H1 (cell line): Measurements from ENCODE around the gene SPN. TPM values are rescaled to one million over a fixed set of nuclear protein-coding genes. Genes with fewer than 3 reads are reported as not detected.

Experiments used
- CTCF ChIA-PET: fragments of 300-600 bp; sonication (Branson Sonifier 250); formaldehyde crosslinking; loops from one replicate; lab custom pipeline; 2021; ENCODE audit not compliant: partially characterized antibody; lab: Charles Lee
- POLR2A ChIA-PET: fragments of 300-600 bp; sonication (Branson Sonifier 250); formaldehyde crosslinking; loops from one replicate; lab custom pipeline; 2021; ENCODE audit warnings: inconsistent platforms; ENCODE audit not compliant: partially characterized antibody; lab: Charles Lee
- DNase-seq, 2 experiments: peaks; one replicate each; pipeline versions ENCODE4 v3.0.0 to v3.0.0-alpha.2; 2010 to 2022; ENCODE audit warnings: low spot score in 2 of 2, low read depth in 1 of 2, mixed read lengths in 1 of 2
- FAIRE-seq: peaks from 2 replicates; lab custom pipeline; 2011; peaks lifted over from hg19 to GRCh38; lab: Jason Lieb, UNC
- H2AFZ ChIP-seq: 2 replicates; pipeline ENCODE4 v1.8.1; 2012; ENCODE audit warnings: low read length, inconsistent platforms
- H2AK5ac ChIP-seq: 2 replicates; pipeline ENCODE4 v1.6.1; 2013; ENCODE audit warnings: low read depth, low read length
- H2BK120ac ChIP-seq: replicated peaks from 2 replicates; pipeline ENCODE3; 2013; ENCODE audit warnings: low read depth, low read length, inconsistent platforms
- H2BK12ac ChIP-seq: 2 replicates; pipeline ENCODE4 v1.6.1; 2013; ENCODE audit warnings: low read depth, low read length
- H2BK15ac ChIP-seq: 2 replicates; pipeline ENCODE4 v1.6.1; 2013; ENCODE audit warnings: low read length
- H2BK20ac ChIP-seq: 2 replicates; pipeline ENCODE4 v1.6.1; 2013; ENCODE audit warnings: low read length
- H2BK5ac ChIP-seq: 2 replicates; pipeline ENCODE4 v1.6.1; 2013; ENCODE audit warnings: low read depth, low read length
- H3K14ac ChIP-seq: 2 replicates; pipeline ENCODE4 v1.6.1; 2013; ENCODE audit warnings: inconsistent platforms; ENCODE audit not compliant: insufficient read length
- H3K18ac ChIP-seq: 2 replicates; pipeline ENCODE4 v1.6.1; 2013; ENCODE audit warnings: low read length; ENCODE audit errors: extremely low read depth
- H3K23ac ChIP-seq: 2 replicates; pipeline ENCODE4 v1.6.1; 2013; ENCODE audit warnings: inconsistent platforms; ENCODE audit not compliant: insufficient read length
- H3K23me2 ChIP-seq: 2 replicates; pipeline ENCODE4 v1.6.1; 2013; ENCODE audit warnings: low read depth, low read length
- H3K27ac ChIP-seq: 2 replicates; pipeline ENCODE4 v1.6.1; 2011; ENCODE audit warnings: low read depth, low read length, inconsistent platforms
- H3K27me3 ChIP-seq, 4 experiments: replicated peaks in 1 of 4; 1 replicate in 1 of 4; 2 replicates in 3 of 4; pipeline versions ENCODE4 v1.6.1 to v1.8.1; 2011 to 2013; ENCODE audit warnings: low read length in 3 of 4, mild to moderate bottlenecking in 3 of 4, inconsistent platforms in 2 of 4, mixed read lengths in 2 of 4, moderate library complexity in 1 of 4; ENCODE audit not compliant: control insufficient read depth in 3 of 4, insufficient read depth in 3 of 4; ENCODE audit errors: extremely low read depth in 1 of 4
- H3K36me3 ChIP-seq, 4 experiments: 2 replicates each; pipeline versions ENCODE4 v1.6.1 to v1.8.1; 2011 to 2013; ENCODE audit warnings: mild to moderate bottlenecking in 4 of 4, low read length in 3 of 4, moderate library complexity in 2 of 4, control low read depth in 1 of 4, inconsistent platforms in 1 of 4; ENCODE audit not compliant: insufficient read depth in 4 of 4, control insufficient read depth in 2 of 4
- H3K4ac ChIP-seq: replicated peaks from 2 replicates; pipeline ENCODE3; 2013; ENCODE audit warnings: low read length, low read depth, mixed read lengths, inconsistent platforms; ENCODE audit not compliant: insufficient read length
- H3K4me1 ChIP-seq, 4 experiments: replicated peaks in 1 of 4; 1 replicate in 1 of 4; 2 replicates in 3 of 4; pipeline versions ENCODE4 v1.6.1 to v1.8.1; 2011 to 2013; ENCODE audit warnings: low read length in 3 of 4, inconsistent platforms in 2 of 4, mixed read lengths in 1 of 4; ENCODE audit not compliant: insufficient read depth in 4 of 4, control insufficient read depth in 3 of 4
- H3K4me2 ChIP-seq, 2 experiments: 2 replicates each; pipeline versions ENCODE4 v1.6.1 to v1.8.1; 2011 to 2013; ENCODE audit warnings: low read depth in 2 of 2, low read length in 2 of 2, control low read depth in 1 of 2, inconsistent platforms in 1 of 2, mild to moderate bottlenecking in 1 of 2; ENCODE audit not compliant: insufficient read depth in 1 of 2
- H3K4me3 ChIP-seq, 4 experiments: fragments of 200-600, 300-600 bp in 1 of 4; sonication (generic), shearing (Covaris generic), sonication (Bioruptor Twin) in 1 of 4; 2 replicates each; pipeline versions ENCODE4 v1.5.1 to v1.8.1; 2011 to 2016; ENCODE audit warnings: low read length in 4 of 4, low read depth in 3 of 4, control low read depth in 2 of 4, inconsistent platforms in 2 of 4, mild to moderate bottlenecking in 2 of 4, mixed read lengths in 1 of 4, moderate library complexity in 1 of 4; ENCODE audit not compliant: insufficient read depth in 2 of 4; ENCODE audit errors: extremely low read depth in 1 of 4
- H3K56ac ChIP-seq: replicated peaks from 2 replicates; pipeline ENCODE3; 2013; ENCODE audit warnings: low read depth, mild to moderate bottlenecking, mixed read lengths, low read length, inconsistent platforms; ENCODE audit not compliant: insufficient read length
- H3K79me1 ChIP-seq: 2 replicates; pipeline ENCODE4 v1.6.1; 2013; ENCODE audit warnings: low read depth, low read length, control low read depth
- H3K79me2 ChIP-seq, 2 experiments: 2 replicates each; pipeline versions ENCODE4 v1.6.1 to v1.8.1; 2012 to 2013; ENCODE audit warnings: low read length in 2 of 2, mild to moderate bottlenecking in 2 of 2, inconsistent platforms in 1 of 2; ENCODE audit not compliant: insufficient read depth in 2 of 2, control insufficient read depth in 1 of 2
- H3K9ac ChIP-seq, 4 experiments: replicated peaks in 1 of 4; 1 replicate in 1 of 4; 2 replicates in 3 of 4; pipeline versions ENCODE4 v1.6.1 to v1.8.1; 2011 to 2013; ENCODE audit warnings: low read depth in 3 of 4, low read length in 3 of 4, control low read depth in 2 of 4, mild to moderate bottlenecking in 2 of 4, moderate library complexity in 2 of 4, inconsistent platforms in 1 of 4; ENCODE audit errors: extremely low read depth in 1 of 4
- H3K9me3 ChIP-seq, 2 experiments: 2 replicates each; pipeline versions ENCODE4 v1.6.1 to v1.8.1; 2012 to 2013; ENCODE audit warnings: mild to moderate bottlenecking in 2 of 2, moderate library complexity in 2 of 2, control low read depth in 1 of 2, inconsistent platforms in 1 of 2, low read depth in 1 of 2, low read length in 1 of 2, mixed read lengths in 1 of 2; ENCODE audit not compliant: insufficient read depth in 2 of 2
- H4K20me1 ChIP-seq, 2 experiments: replicated peaks in 1 of 2; 2 replicates each; pipeline versions ENCODE3 to v1.8.1; 2011 to 2013; ENCODE audit warnings: inconsistent platforms in 2 of 2, low read length in 2 of 2, mild to moderate bottlenecking in 1 of 2; ENCODE audit not compliant: insufficient read depth in 2 of 2, control insufficient read depth in 1 of 2
- H4K5ac ChIP-seq: 2 replicates; pipeline ENCODE4 v1.6.1; 2013; ENCODE audit warnings: low read length, low read depth, mixed read lengths, inconsistent platforms; ENCODE audit not compliant: insufficient read length
- H4K8ac ChIP-seq: 2 replicates; pipeline ENCODE4 v1.8.0; 2013; ENCODE audit warnings: mild to moderate bottlenecking, moderate library complexity, low read length, inconsistent platforms; ENCODE audit not compliant: insufficient read depth; ENCODE audit errors: extremely low read depth
- H4K91ac ChIP-seq: replicated peaks from 2 replicates; pipeline ENCODE3; 2013; ENCODE audit warnings: low read length, mixed read lengths, inconsistent platforms; ENCODE audit not compliant: insufficient read length
- ATF3 ChIP-seq: IDR thresholded peaks from 2 replicates; pipeline ENCODE4 v1.6.1; 2011; ENCODE audit warnings: low read depth, mild to moderate bottlenecking, low read length; ENCODE audit not compliant: insufficient read depth
- FOSL1 ChIP-seq: IDR thresholded peaks from 2 replicates; pipeline ENCODE4 v1.6.1; 2011; ENCODE audit warnings: mild to moderate bottlenecking, low read depth, low read length, moderate library complexity; ENCODE audit not compliant: insufficient read depth
- JUN ChIP-seq: IDR thresholded peaks from 2 replicates; pipeline ENCODE4 v1.6.1; 2011; ENCODE audit warnings: low read depth, mild to moderate bottlenecking, improper control_type of control experiment, low read length
- WGBS, 2 experiments: shearing (Covaris generic) in 1 of 2; methylation state at CpG; one replicate each; pipeline versions ENCODE4 v1.1.6 to v1.1.7; 2013 to 2015; ENCODE audit warnings: low lambda C conversion rate in 2 of 2, mixed read lengths in 2 of 2, inconsistent platforms in 1 of 2, low coverage in 1 of 2, missing lambda C conversion rate in 1 of 2; ENCODE audit not compliant: insufficient replicate concordance in 2 of 2, insufficient coverage in 1 of 2, insufficient read length in 1 of 2; ENCODE audit errors: extremely low coverage in 1 of 2, missing lambda C conversion rate in 1 of 2; 5-methylcytosine and 5-hydroxymethylcytosine counted together
- polyA plus RNA-seq, 7 experiments: library from polyadenylated mRNA; depleted of rRNA in 3 of 7; stranded (reverse) in 5 of 7; unstranded in 2 of 7; fragments of >200 nt in 5 of 7; fragments of 200-250 nt in 2 of 7; gene quantifications; 1 replicate in 5 of 7; 2 replicates in 1 of 7; 4 replicates in 1 of 7; pipeline versions ENCODE4 v1.2.1 to v1.2.3, GENCODE V29; 2011 to 2013; ENCODE audit warnings: missing spikeins in 2 of 7, mixed read lengths in 2 of 7
- total RNA-seq: library from RNA; stranded (reverse); fragmentation: NEBNext Ultra II Directional; extraction: Animal tissue kit (Norgen Biotek cat#: 25700); gene quantifications from 2 replicates; pipeline ENCODE4 v1.2.1, GENCODE V29; 2021

The SPN gene
- total and polyA plus RNA-seq, 2 of the 8 experiments (the other 6 are each of a cell fraction or from before 2014, with no cell fraction given), result 1.5 to 1.8 TPM

GRCh38 chr16:29714972-29715371 lies 51.9 kb downstream of the SPN start:
- Histone ChIP-seq H3K14ac (no peak overlapping the region), H2BK12ac (no peak overlapping the region), H2BK15ac (no peak overlapping the region), H4K5ac (no peak overlapping the region), H3K23ac (no peak overlapping the region), H4K91ac (no peak overlapping the region), H3K4me1 (peaks cover 2 to 14% (median 4%) of the 10 kb centered on the region in 4 experiments; a peak in 5 of 7 replicates), H3K79me2 (peaks cover 10 to 85% of the 10 kb centered on the region in 2 experiments), H3K9ac (no peak overlapping the region), H2BK120ac (no peak overlapping the region), H3K27me3 (no peaks in the 10 kb centered on the region), H3K4ac (no peak overlapping the region), H4K8ac (no peak overlapping the region), H2AFZ (no peak overlapping the region), H3K79me1 (peaks cover 3% of the 10 kb centered on the region), H3K4me2 (no peak overlapping the region), H3K56ac (no peak overlapping the region), H3K4me3 (no peak overlapping the region), H3K18ac (no peak overlapping the region), H2BK5ac (no peak overlapping the region), H3K23me2 (peaks cover 3% of the 10 kb centered on the region; the same call in 1 of the 2 replicates), H2AK5ac (no peak overlapping the region), H2BK20ac (no peak overlapping the region), H3K27ac (no peak overlapping the region), H4K20me1 (peaks cover 5% of the 10 kb centered on the region in 2 experiments), H3K36me3 (peaks cover 5 to 72% (median 26%) of the 10 kb centered on the region in 4 experiments), H3K9me3 (no peaks in the 10 kb centered on the region)
- WGBS, 2 experiments, result 91% methylated on average over 1 of the region's 1 CpG; no CpG with 5 or more reads in 1 of the 2 experiments
- CTCF ChIA-PET, result interaction anchor here (1.2 to 12.2 kb wide), 6 partner anchors 13 to 133 kb away, joined by 3 to 138 read pairs (median 6); no protein-coding TSS in a partner anchor
- DNase-seq (no peak), FAIRE-seq (no peak)
- POLR2A ChIA-PET, result interaction anchor here (0.6 to 26.3 kb wide), 12 partner anchors 9 to 299 kb away, joined by 3 to 490 read pairs (median 4); no protein-coding TSS in a partner anchor
- TF ChIP-seq ATF3 (no peak), JUN (no peak), FOSL1 (no peak)
